Gastrocnemius medialis (tissue), 4 donors: ENCODE results near the gene LGI1. TPM values are rescaled to one million over a fixed set of nuclear protein-coding genes. Genes with fewer than 3 reads are reported as not detected.

Source experiments
- ATAC-seq, 2 donors: fragments of 150-250 bp; one replicate each; pipeline ENCODE4 v1.9.1; 2016
- DNase-seq, 2 donors: peaks; one replicate each; pipeline ENCODE4 v3.0.0-alpha.2; 2019
- H3K27ac ChIP-seq, 4 donors: fragments of 200-600 bp; sonication (generic); 1 replicate in 1 of 4; 2 replicates in 3 of 4; pipeline ENCODE4 v1.5.1; 2016 to 2018; ENCODE audit warnings: mild to moderate bottlenecking in 2 of 4, moderate library complexity in 1 of 4
- H3K27me3 ChIP-seq, 3 donors: fragments of 200-600 bp; sonication (generic) in 2 of 3; 1 replicate in 1 of 3; 2 replicates in 2 of 3; pipeline versions ENCODE4 v1.5.1 to v1.6.0; 2016 to 2019; ENCODE audit warnings: mild to moderate bottlenecking in 1 of 3, moderate library complexity in 1 of 3
- H3K36me3 ChIP-seq, 2 donors: fragments of 200-600 bp; sonication (generic) in 1 of 2; one replicate each; pipeline ENCODE4 v1.5.1; 2017 to 2018
- H3K4me1 ChIP-seq, 2 donors: fragments of 200-600 bp; sonication (generic) in 1 of 2; one replicate each; pipeline ENCODE4 v1.5.1; 2016 to 2017; ENCODE audit warnings: mild to moderate bottlenecking in 2 of 2
- H3K4me3 ChIP-seq, 4 donors: fragments of 200-600 bp; sonication (generic) in 3 of 4; 1 replicate in 1 of 4; 2 replicates in 3 of 4; pipeline ENCODE4 v1.5.1; 2016 to 2019; ENCODE audit warnings: mild to moderate bottlenecking in 2 of 4
- H3K9me3 ChIP-seq, 3 donors: fragments of 200-600 bp; sonication (generic) in 2 of 3; 1 replicate in 1 of 3; 2 replicates in 2 of 3; pipeline ENCODE4 v1.5.1; 2016 to 2019
- POLR2A ChIP-seq, 2 donors: fragments of 450-650 bp; IDR thresholded peaks; one replicate each; pipeline ENCODE4 v1.6.1; 2017; ENCODE audit warnings: antibody characterized with exemption in 2 of 2, mild to moderate bottlenecking in 2 of 2, moderate library complexity in 2 of 2
- in situ Hi-C, 4 donors: fragments of 200-750 bp; cut with MboI; loops; one replicate each; pipeline versions ENCODE4 v1.15.0 to v1.8.0; 2017; ENCODE audit warnings: low sequenced_read_pairs in 4 of 4
- intact Hi-C: fragments of 100-400 bp; cut with DNase I; formaldehyde crosslinking; loops from one replicate; pipeline ENCODE4 v1.15.1; 2023; ENCODE audit warnings: low total_unique reads
- total RNA-seq, 4 donors: library from RNA; depleted of rRNA; stranded (reverse); fragments of >200 nt; gene quantifications; one replicate each; pipeline versions ENCODE4 v1.1.0 to v1.2.3, GENCODE V29; 2016
- TF ChIP-seq, protein P1 (sequence below), 5 experiments: fragments of 450-650 bp in 3 of 5; fragments of 200-600 bp in 2 of 5; sonication (generic) in 2 of 5; IDR thresholded peaks in 4 of 5; conservative IDR thresholded peaks in 1 of 5; 1 replicate in 4 of 5; 2 replicates in 1 of 5; pipeline ENCODE4 v1.5.1; 2016 to 2019; ENCODE audit warnings: antibody characterized with exemption in 5 of 5, mild to moderate bottlenecking in 3 of 5, moderate library complexity in 3 of 5

LGI1 gene
- total RNA-seq = 10 to 100 TPM in 1 of 4 donors, under 1 TPM in 1, not detected in 2; 0.33 to 12.6 TPM

DNA sequence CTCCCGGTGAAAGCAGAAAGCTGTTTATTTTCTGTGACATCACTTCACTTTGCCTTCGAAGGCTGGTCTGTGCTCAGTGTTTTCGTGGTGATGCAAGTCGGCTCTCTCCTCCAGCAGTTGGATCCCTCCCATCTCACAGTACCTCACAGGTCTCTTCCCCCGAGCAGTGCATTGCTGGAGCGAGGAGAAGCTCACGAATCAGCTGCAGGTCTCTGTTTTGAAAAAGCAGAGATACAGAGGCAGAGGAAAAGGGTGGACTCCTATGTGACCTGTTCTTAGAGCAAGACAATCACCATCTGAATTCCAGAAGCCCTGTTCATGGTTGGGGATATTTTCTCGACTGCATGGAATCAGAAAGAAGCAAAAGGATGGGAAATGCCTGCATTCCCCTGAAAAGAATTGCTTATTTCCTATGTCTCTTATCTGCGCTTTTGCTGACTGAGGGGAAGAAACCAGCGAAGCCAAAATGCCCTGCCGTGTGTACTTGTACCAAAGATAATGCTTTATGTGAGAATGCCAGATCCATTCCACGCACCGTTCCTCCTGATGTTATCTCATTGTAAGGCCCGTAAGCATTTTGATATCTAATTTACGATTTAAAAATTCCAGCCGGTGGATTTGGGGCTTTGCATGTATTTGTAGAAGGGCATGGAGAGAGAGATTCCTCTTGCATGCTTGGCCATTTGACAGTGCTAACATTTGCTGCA, at the start of gene LGI1:
Gene LGI1 (plus strand): TSS at position 136 of the 707 bp plus-strand sequence. CDS start 209 bp downstream, at position 345.
- H3K27ac ChIP-seq = peak within 1 kb of the TSS; percentile 46 to 76 (median 64)
- ATAC-seq (no peak), DNase-seq (no peak)
- H3K36me3 ChIP-seq = no peaks in the 10 kb centered on the region
- H3K4me1 ChIP-seq = peaks cover 0 to 20% of the 10 kb centered on the region in 2 donors
- peak within 1 kb of the TSS; percentile 12 to 47 (median 36) for H3K4me3 ChIP-seq
- H3K27me3 ChIP-seq = no peaks in the 10 kb centered on the region
- intact Hi-C loops = loop anchor here (5.0 kb wide), 1 partner anchor 54 kb away; no protein-coding TSS in a partner anchor
- no peaks in the 10 kb centered on the region for H3K9me3 ChIP-seq
- in situ Hi-C loops = no loop called here
- TF ChIP-seq POLR2A (IDR thresholded peaks at IDR 0.05) = no peak
- TF ChIP-seq, protein P1, sequence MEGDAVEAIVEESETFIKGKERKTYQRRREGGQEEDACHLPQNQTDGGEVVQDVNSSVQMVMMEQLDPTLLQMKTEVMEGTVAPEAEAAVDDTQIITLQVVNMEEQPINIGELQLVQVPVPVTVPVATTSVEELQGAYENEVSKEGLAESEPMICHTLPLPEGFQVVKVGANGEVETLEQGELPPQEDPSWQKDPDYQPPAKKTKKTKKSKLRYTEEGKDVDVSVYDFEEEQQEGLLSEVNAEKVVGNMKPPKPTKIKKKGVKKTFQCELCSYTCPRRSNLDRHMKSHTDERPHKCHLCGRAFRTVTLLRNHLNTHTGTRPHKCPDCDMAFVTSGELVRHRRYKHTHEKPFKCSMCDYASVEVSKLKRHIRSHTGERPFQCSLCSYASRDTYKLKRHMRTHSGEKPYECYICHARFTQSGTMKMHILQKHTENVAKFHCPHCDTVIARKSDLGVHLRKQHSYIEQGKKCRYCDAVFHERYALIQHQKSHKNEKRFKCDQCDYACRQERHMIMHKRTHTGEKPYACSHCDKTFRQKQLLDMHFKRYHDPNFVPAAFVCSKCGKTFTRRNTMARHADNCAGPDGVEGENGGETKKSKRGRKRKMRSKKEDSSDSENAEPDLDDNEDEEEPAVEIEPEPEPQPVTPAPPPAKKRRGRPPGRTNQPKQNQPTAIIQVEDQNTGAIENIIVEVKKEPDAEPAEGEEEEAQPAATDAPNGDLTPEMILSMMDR (IDR thresholded peaks at IDR 0.05 in 4 of 5, conservative IDR thresholded peaks at IDR 0.05 in 1 of 5) = no peak

- DNase-seq (no peak), ATAC-seq (no peak)
- Histone ChIP-seq H3K9me3 (no peaks in the 10 kb centered on the region), H3K4me1 (no peaks in the 10 kb centered on the region), H3K36me3 (no peaks in the 10 kb centered on the region), H3K4me3 (no peak overlapping the region), H3K27me3 (no peaks in the 10 kb centered on the region), H3K27ac (no peak overlapping the region)
- TF ChIP-seq, protein P1 (IDR thresholded peaks at IDR 0.05 in 4 of 5, conservative IDR thresholded peaks at IDR 0.05 in 1 of 5) = no peak
- TF ChIP-seq POLR2A (IDR thresholded peaks at IDR 0.05) = no peak
- in situ Hi-C loops (no loop called here), intact Hi-C loops (no loop called here)
These were observed 47.3 kb upstream of the LGI1 start for GRCh38 chr10:93710333-93710909.

- Histone ChIP-seq H3K27ac (no peak overlapping the region), H3K27me3 (no peaks in the 10 kb centered on the region), H3K36me3 (no peaks in the 10 kb centered on the region), H3K9me3 (no peaks in the 10 kb centered on the region), H3K4me1 (no peaks in the 10 kb centered on the region), H3K4me3 (no peak overlapping the region)
- DNase-seq = no peak
- in situ Hi-C loops = no loop called here
- intact Hi-C loops = no loop called here
- no peak for ATAC-seq
- TF ChIP-seq, protein P1 (IDR thresholded peaks at IDR 0.05 in 4 of 5, conservative IDR thresholded peaks at IDR 0.05 in 1 of 5) = no peak
- TF ChIP-seq POLR2A (IDR thresholded peaks at IDR 0.05) = no peak
These were observed 45.8 kb upstream of the LGI1 start for GRCh38 chr10:93711891-93712290.

GRCh38 chr10:93712593-93712992, 45.1 kb upstream of the LGI1 start:
- ATAC-seq (no peak), DNase-seq (no peak)
- no peaks in the 10 kb centered on the region for H3K36me3 ChIP-seq
- intact Hi-C loops (no loop called here), in situ Hi-C loops (no loop called here)
- no peak for TF ChIP-seq POLR2A (IDR thresholded peaks at IDR 0.05)
- TF ChIP-seq, protein P1 (IDR thresholded peaks at IDR 0.05 in 4 of 5, conservative IDR thresholded peaks at IDR 0.05 in 1 of 5) = no peak
- H3K27ac ChIP-seq = no peak overlapping the region
- H3K4me3 ChIP-seq = no peak overlapping the region
- no peaks in the 10 kb centered on the region for H3K27me3 ChIP-seq
- H3K4me1 ChIP-seq = no peaks in the 10 kb centered on the region
- H3K9me3 ChIP-seq = no peaks in the 10 kb centered on the region
